HFFc6 (cell line): ENCODE results near the gene ATP11A. TPM values are rescaled to one million over a fixed set of nuclear protein-coding genes. Genes with fewer than 3 reads are reported as not detected.

ENCODE experiments used
- DNase-seq: peaks from one replicate; pipeline ENCODE4 v3.0.0-alpha.2; 2018
- H3K27ac Mint-ChIP-seq: 2 replicates; pipeline ENCODE4 v1.8.0; 2020; ENCODE audit warnings: mild to moderate bottlenecking, mixed read lengths
- H3K27me3 Mint-ChIP-seq: 2 replicates; pipeline ENCODE4 v1.8.0; 2021; ENCODE audit warnings: mild to moderate bottlenecking, moderate library complexity, mixed read lengths; ENCODE audit not compliant: insufficient read depth
- H3K36me3 Mint-ChIP-seq: 2 replicates; pipeline ENCODE4 v1.8.0; 2021; ENCODE audit warnings: low read depth, mixed read lengths
- H3K4me1 Mint-ChIP-seq: 2 replicates; pipeline ENCODE4 v1.8.0; 2020; ENCODE audit warnings: low read depth, mixed read lengths
- H3K4me3 Mint-ChIP-seq: 2 replicates; pipeline ENCODE4 v1.8.0; 2020; ENCODE audit warnings: mild to moderate bottlenecking, moderate library complexity, mixed read lengths
- H3K9me3 Mint-ChIP-seq: 2 replicates; pipeline ENCODE4 v1.8.0; 2020; ENCODE audit warnings: mild to moderate bottlenecking, mixed read lengths
- CTCF ChIP-seq: fragments of 200-600 bp; sonication (generic); IDR thresholded peaks from 2 replicates; pipeline ENCODE4 v1.5.0; 2021; ENCODE audit warnings: antibody characterized with exemption, mild to moderate bottlenecking
- total RNA-seq, 6 experiments: library from RNA; stranded (reverse); fragmentation: NEBNext Ultra II Directional; extraction: Animal tissue kit (Norgen Biotek cat#: 25700); gene quantifications; 2 replicates in 1 of 6; 3 replicates in 5 of 6; pipeline ENCODE4 v1.2.3, GENCODE V29; 2021

The ATP11A gene
- total RNA-seq, 6 experiments from 2014 or later: 4.3 to 29.9 (median 6.5) TPM

DNA sequence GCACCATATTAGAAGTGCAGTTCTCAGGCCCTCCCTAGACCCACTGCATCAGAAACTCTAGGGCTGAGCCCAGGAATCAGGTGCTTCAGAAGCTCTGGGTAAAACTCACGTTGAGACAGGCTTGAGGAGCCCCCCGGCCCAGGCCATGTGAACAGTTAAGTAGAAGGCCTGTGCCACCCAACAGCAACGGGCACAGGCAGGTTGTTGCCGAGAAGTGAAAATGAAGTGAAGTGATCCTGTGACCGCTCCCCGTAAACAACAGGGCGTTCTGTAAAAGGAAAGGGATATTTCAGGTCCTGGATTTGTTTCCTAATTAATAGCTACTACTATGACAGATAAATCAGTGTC lies 128.8 kb downstream of the ATP11A start:
- no peak for DNase-seq
- no peaks in the 10 kb centered on the region; the same call in none of the 2 replicates for H3K27me3 Mint-ChIP-seq
- TF ChIP-seq CTCF: no peak
- no peak overlapping the region for H3K27ac Mint-ChIP-seq
- peaks cover 21% of the 10 kb centered on the region for H3K4me1 Mint-ChIP-seq
- H3K4me3 Mint-ChIP-seq: no peak overlapping the region
- H3K9me3 Mint-ChIP-seq: peaks cover 5% of the 10 kb centered on the region; the same call in 1 of the 2 replicates
- peaks cover 17% of the 10 kb centered on the region for H3K36me3 Mint-ChIP-seq

DNA sequence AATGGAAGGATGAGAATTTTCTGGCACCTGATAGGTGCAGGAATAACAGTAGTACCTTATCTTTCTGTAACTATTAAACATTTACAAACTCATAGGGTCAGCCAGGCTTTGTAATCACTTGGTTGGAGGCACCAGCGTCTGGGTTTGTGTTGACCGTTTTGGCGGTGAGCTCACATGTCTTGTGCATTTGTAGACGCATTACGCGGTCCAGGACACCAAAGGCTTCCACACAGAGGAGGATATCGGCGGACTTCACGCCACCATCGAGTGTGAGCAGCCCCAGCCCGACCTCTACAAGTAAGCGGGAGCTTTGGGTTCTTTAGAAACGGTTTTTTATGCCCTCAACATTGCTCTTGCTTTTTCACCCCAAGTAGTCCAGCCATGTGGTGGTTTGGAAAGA lies 129.3 kb downstream of the ATP11A start:
- Mint-ChIP-seq H3K27me3 (no peaks in the 10 kb centered on the region; the same call in none of the 2 replicates), H3K4me3 (no peak overlapping the region), H3K36me3 (peaks cover 17% of the 10 kb centered on the region), H3K4me1 (peaks cover 21% of the 10 kb centered on the region), H3K9me3 (peaks cover 5% of the 10 kb centered on the region; the same call in 1 of the 2 replicates), H3K27ac (no peak overlapping the region)
- no peak for DNase-seq
- TF ChIP-seq CTCF: no peak

GRCh38 chr13:112819816-112820215 lies 130.0 kb downstream of the ATP11A start:
- H3K4me1 Mint-ChIP-seq: peaks cover 15% of the 10 kb centered on the region
- no peak for DNase-seq
- no peak for TF ChIP-seq CTCF
- peaks cover 5% of the 10 kb centered on the region; the same call in 1 of the 2 replicates for H3K9me3 Mint-ChIP-seq
- no peak overlapping the region for H3K4me3 Mint-ChIP-seq
- H3K27ac Mint-ChIP-seq: no peak overlapping the region
- H3K36me3 Mint-ChIP-seq: peaks cover 13% of the 10 kb centered on the region
- H3K27me3 Mint-ChIP-seq: no peaks in the 10 kb centered on the region; the same call in none of the 2 replicates

DNA sequence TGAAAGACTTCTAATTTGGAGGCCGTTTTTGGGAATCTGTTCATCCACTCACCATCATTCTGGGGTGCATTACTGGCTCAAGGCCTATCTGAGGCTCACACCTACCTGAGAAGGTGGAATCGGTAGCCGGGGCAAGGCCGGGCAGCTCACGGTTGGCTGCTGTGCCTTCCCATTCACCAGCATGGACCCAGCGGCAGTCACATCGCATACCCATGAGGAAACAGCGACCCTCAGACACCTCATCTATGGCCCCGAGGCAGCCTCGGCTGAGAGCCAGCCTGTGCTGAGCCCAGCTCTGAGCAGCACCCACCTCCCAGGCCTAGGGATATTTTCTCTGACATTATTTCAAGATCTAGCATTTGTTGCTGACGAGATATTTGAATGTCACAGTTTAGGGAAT lies 130.5 kb downstream of the ATP11A start:
- no peak for TF ChIP-seq CTCF
- no peak overlapping the region for H3K27ac Mint-ChIP-seq
- no peak overlapping the region for H3K4me3 Mint-ChIP-seq
- H3K4me1 Mint-ChIP-seq: peaks cover 10% of the 10 kb centered on the region; the same call in 1 of the 2 replicates
- H3K27me3 Mint-ChIP-seq: no peaks in the 10 kb centered on the region; the same call in none of the 2 replicates
- H3K9me3 Mint-ChIP-seq: peaks cover 5% of the 10 kb centered on the region; the same call in 1 of the 2 replicates
- H3K36me3 Mint-ChIP-seq: peaks cover 18% of the 10 kb centered on the region
- DNase-seq: no peak

DNA sequence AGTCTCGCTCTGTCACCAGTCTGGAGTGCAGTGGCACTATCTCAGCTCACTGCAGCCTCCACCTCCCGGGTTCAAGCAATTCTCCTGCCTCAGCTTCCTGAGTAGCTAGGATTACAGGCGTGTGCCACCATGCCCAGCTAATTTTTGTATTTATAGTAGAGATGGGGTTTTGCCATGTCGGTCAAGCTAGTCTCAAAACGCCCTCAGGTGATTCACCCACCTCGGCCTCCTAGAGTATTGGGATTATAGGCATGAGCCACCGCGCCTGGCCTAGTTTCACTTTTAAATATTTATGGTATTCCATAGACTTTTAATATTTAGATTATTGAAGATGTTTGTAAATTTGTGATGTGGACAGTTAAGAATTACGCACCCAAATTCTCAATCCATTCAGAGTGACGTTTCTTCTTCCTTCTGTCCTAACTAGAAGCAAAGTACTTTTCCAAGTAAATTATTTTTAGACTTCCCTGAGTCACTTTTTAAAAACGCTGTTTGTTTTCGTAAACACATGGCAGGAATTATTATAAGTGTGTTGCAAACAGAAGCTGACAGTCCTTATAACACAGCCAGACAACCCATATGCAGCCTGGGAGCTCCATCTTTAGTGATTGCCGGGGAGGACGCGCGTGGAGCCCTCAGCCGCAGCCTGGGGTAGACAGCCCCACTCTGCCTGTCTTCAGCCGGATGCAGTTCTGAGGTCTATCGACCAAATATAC lies 131.7 kb downstream of the ATP11A start:
- Mint-ChIP-seq H3K4me1 (peaks cover 7% of the 10 kb centered on the region; the same call in 1 of the 2 replicates), H3K9me3 (peaks cover 5% of the 10 kb centered on the region; the same call in 1 of the 2 replicates), H3K4me3 (no peak overlapping the region), H3K36me3 (peaks cover 19% of the 10 kb centered on the region), H3K27ac (no peak overlapping the region), H3K27me3 (peaks cover 1% of the 10 kb centered on the region)
- TF ChIP-seq CTCF: no peak
- peak; percentile 32 for DNase-seq
